ENCODE data around the gene NUDT8.
"Not testable (repeated sequence)": the region's sequence is repeated elsewhere in the genome, so short reads cannot be mapped to it uniquely, and the experiment has no call there.

The NUDT8 gene

DNA sequence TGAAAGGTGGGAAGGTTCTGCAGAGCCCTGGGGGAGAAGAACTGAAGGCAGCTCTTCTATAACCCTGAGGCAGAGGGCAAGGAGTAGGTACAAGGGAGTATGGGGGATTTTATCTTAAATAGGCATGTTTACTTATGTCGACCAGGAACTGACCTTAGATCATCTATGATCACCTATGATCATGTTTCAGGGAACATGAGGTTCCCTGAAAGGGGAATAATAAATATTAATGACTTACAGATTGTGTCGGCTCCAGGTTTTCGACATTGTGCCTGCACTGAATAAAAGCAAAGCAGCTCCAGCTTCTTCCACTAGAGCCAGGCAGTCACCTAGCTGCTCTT is 36.2 kb downstream of the NUDT8 start:
- DNase-seq (ENCODE audit: low read depth in 3 of 3) = no peak

DNA sequence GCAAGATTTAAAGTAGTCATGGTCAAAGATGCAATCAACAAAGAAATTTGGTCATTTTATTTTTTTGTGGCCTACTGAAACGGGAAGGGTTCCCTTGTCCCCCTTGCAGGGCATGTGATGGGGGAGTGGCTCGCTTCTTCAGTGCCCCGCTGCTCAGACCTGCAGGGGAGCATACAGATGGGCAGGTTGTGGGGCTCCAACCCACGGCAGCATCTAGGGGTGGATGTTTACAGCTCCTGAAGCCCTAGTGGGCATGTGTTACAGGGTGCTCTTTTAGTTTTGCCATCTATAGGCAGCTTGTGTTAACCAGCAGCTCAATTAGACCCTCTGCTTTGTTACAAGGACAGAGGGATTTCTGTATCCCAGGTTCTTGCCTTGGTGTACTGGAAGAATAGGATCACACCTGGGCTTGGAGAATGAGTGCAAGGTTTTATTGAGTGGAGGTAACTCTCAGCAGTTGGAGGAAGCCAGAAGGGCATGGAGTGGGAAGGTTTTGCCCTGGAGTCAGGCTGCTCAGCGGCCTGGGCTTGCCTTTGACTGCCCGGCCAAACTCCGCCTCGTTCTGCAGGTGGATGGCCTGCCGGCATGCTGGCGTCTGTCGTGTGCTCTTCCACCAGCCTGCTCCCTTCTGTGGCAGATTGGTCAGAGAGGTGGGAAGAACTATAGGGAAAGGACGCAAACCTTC is 36.7 kb downstream of the NUDT8 start:
- no peak for DNase-seq (ENCODE audit: low read depth in 3 of 3)

DNA sequence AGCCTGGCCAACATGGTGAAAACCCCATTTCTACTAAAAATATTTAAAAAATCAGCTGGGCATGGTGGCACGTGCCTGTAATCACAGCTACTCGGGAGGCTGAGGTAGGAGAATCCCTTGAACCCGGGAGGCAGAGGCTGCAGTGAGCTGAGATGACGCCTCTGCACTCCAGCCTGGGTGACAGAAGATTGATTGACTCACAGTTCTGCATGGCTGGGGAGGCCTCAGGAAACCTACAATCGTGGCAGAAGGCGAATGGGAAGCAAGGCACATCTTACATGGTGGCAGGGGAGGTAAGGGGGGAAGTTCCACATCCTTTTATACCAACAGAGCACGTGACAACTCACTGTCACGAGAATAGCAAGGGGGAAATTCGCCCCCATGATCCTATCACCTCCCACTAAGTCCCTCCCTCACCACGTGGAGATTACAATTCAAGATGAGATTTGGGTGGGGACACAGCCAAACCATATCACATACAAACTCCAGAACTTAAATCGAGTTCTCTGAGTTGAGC is 40.8 kb downstream of the NUDT8 start:
- not testable (repeated sequence) for DNase-seq (ENCODE audit: low read depth in 3 of 3)

DNA sequence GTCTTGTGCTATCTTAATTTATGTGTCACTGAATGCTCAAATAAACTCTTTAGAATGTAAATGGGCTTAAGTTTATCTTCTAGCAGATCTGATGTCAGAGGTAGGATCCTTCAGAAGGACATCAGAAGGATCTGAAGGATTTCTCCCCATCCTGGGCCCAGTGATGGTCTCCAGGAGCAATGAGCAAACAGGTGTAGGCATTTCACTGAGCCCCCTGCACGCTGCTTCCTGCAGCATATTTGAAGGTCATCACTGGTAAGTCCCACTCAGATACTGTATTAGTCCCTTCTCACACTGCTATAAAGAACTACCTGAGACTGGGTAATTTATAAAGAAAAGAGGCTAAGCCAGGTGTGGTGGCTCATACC is 41.6 kb downstream of the NUDT8 start:
- DNase-seq (ENCODE audit: low read depth in 3 of 3) = no peak

DNA sequence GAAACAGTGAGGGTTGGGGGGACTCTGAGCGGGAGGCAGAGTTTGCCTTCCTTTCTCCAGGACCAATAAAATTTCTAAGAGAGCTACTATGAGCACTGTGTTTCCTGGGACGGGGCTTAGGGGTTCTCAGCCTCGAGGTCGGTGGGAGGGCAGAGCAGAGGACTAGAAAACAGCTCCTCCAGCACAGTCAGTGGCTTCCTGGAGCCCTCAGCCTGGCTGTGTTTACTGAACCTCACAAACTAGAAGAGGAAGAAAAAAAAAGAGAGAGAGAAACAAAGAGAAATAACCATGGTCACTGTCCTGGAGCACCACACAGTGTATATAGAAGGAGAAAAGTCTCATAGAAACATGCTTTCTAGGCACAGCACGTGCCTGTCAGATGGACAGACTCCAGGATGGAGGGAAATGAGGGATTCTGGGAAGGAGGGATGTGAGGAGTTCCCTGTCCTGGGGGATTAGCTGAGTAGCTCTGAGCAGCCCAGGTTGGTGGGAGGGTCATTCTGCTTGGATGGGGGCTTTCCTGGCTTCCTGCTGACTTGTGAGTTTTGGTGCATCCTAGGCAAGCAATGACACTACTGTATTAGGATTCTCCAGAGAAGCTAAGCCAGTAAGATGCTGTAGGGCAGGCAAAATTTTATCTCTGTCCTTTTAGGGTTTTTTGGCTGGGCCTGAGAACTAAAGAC is 43.0 kb downstream of the NUDT8 start:
- DNase-seq (ENCODE audit: low read depth in 3 of 3) = no peak

GRCh38 chr11:67585911-67586310 is 43.8 kb downstream of the NUDT8 start:
- DNase-seq (ENCODE audit: low read depth in 3 of 3) = no peak

- no peak for DNase-seq (ENCODE audit: low read depth in 3 of 3)
These were observed 44.6 kb downstream of the NUDT8 start for GRCh38 chr11:67584881-67585873.

- DNase-seq (ENCODE audit: low read depth in 3 of 3) = no peak
These were observed 45.4 kb downstream of the NUDT8 start for GRCh38 chr11:67584205-67584880.

GRCh38 chr11:67583247-67584204 is 46.2 kb downstream of the NUDT8 start, which contains the start of gene GSTP1:
Gene GSTP1, plus strand, starts transcription at chr11:67583812. Its CDS starts 32 bp downstream, at chr11:67583844.
- peak; percentile 62 to 77 (median 62) for DNase-seq (ENCODE audit: low read depth in 3 of 3)

DNA sequence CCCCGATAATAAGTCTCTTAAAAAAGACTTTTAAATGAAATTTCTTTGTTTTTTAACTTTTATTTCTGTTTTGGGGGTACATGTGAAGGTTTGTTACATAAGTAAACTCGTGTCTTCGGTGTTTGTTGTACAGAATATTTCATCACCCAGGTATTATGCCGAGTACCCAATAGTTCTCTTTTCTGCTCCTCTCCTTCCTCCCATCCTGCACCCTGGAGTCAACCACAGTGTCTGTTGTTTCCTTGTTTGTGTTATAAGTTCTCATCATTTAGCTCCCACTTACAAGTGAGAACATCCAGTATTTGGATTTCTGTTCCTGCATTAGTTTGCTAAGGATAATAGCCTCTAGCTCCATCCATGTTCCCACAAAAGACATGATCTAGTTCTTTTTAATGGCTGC is 47.7 kb downstream of the NUDT8 start:
- DNase-seq (ENCODE audit: low read depth in 3 of 3) = no peak

DNA sequence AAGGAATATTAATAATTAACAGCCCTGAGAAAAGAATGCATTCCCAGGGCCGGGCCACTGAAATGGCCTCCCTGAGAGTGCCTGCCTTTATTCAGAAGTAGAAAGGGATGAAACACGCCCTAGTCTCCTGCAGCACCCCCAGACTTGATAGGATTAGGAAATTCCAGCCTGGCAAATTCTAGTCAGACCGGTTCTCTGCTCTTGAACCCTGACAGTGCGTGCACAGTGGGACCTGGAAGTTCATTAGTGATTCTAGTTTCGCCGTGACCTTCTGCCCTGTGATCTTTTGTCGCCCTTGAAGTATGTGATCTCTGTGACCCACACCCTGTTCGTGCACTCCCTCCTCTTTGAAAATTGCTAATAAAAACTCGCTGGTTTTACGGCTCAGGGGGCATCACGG is 48.3 kb downstream of the NUDT8 start:
- no peak for DNase-seq (ENCODE audit: low read depth in 3 of 3)

DNA sequence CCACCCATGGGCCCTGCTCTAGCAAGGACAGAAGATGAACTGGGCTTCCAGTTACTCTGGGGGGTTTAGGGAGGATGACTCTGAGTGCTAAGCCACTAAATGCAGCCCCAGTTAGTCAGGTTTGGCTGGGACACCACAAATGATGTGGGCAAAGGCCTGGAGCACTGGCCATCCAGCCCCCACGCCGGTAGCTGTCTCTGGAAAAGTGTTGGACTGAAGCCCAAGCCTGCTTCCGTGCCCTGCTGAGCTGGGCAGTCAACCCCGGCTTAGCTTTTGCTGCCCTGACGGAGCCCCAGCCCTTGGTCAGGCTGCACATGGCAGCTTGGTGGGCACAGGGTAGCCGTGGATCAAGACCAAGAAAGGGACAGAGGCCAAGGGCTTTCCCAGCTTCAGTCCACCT is 51.8 kb downstream of the NUDT8 start:
- no peak for DNase-seq (ENCODE audit: low read depth in 3 of 3)

Measured in stimulated activated CD4-positive, alpha-beta T cell treated with anti-CD3 and anti-CD28 coated beads, TNF-alpha, amount 100 ng/mL, for 4 hours (primary cell).